ENCODE data around the gene UBE2M.
"Not testable (repeated sequence)": the region's sequence is repeated elsewhere in the genome, so short reads cannot be mapped to it uniquely, and the experiment has no call there.

Gene UBE2M

DNA sequence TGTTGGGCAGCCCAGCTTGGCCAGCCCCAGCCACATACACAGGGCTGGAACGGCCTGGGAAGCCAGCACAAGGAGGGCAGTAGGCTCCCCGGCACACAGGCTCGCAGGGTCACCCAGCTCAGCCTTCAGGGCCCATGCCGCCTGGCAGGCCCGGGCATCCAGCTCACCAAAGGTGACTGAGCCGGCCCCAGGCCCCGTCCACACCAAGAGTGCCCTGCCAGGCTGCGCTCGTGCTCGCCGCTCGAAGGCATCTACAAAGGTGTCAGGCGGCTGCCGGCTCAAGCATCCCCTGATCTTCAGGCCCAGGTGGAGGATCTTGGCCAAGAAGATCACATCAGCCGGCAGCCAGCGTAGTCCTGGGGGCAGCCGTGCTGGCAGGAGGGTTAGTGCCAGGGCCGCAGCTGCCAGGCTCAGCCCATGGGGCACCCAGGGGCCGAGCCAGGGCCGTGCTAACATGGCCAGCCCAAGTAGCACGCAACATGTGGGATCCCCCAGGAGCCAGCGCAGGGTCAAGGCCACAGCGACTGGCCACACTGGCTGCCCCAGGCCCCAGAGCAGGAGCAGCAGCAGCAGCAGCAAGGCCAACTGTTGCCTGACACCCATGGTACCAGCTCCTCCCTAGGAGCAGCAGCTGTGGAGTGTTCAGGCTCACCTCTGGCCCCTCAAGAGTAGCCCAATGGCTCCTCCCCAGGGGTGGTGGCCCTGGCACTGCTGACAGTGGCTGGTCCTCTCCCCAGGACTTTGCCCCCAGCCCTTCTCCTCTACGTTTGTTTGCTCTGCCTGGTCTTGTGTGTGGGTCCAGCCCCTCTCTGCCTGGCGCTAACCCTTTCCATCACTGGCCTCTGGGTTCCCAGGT is 46.8 kb downstream of the UBE2M start, which contains the start of gene SLC27A5:
Gene SLC27A5, minus strand, starts transcription at position 640 of the 856 bp plus-strand sequence. Its CDS starts 37 bp downstream, at position 603.
- no peak for DNase-seq
- TF ChIP-seq POLR2A (IDR thresholded peaks at IDR 0.05; ENCODE audit: low read length) (no peak), GATA1 (IDR thresholded peaks at IDR 0.05; ENCODE audit: low read depth, low read length) (no peak)

DNA sequence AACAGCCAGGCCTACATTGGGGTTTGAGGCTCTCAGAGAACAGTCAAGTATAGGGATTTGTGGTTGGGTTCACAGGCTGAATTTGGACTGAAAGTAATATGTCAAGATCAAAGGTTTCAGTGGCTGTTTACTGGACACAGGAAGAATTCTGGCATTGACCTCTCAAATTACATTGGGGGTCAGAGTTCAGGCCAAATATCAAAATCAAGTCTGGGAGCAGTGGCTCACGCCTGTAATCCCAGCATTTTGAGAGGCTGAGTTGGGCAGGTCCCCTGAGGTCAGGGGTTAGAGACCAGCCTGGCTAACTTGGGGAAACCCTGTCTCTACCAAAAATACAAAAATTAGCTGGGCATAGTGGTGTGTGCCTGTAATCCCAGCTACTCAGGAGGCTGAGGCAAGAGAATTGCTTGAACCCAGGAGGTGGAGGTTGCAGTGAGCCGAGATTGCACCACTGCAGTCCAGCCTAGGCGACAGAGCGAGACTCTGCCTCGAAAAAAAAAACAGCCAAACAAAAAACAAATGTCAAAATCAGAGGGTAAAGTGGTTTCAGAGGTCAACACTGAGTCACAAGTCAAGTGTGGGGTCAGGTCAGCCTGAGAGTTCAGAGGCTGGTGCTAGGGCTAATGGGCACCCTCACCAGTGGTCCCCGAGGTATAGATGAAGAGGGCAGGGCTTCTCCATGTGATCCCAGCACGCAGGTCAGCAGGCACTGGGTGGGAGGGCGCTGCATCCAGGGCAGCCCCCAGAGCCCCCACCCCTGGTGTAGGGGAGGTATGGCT is 48.1 kb downstream of the UBE2M start:
- DNase-seq: no peak

DNA sequence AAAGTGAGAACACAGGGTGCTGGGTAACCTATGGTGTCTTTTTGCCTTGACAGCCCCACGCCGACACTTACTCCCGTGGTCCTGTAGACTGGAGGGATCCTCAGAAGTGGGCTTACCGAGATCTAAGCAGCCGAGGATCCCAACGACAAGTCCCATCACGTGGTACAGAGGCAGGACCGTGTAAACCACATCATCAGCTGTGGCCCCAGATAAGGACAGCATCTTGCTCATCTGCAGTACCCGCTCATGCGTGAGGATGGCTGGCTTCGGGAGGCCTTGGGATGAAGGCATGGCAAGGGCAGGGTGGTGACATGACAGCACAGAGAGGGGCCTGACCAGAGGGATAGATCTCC is 48.7 kb downstream of the UBE2M start:
- peak; percentile 69 to 88 for DNase-seq
- no peak for TF ChIP-seq POLR2A (IDR thresholded peaks at IDR 0.05; ENCODE audit: low read length)
- no peak for TF ChIP-seq GATA1 (IDR thresholded peaks at IDR 0.05; ENCODE audit: low read depth, low read length)

More for the DNA sequence above, 48.1 kb downstream of the UBE2M start:
- TF ChIP-seq GATA1 (IDR thresholded peaks at IDR 0.05; ENCODE audit: low read depth, low read length) (no peak), POLR2A (IDR thresholded peaks at IDR 0.05; ENCODE audit: low read length) (no peak)

DNA sequence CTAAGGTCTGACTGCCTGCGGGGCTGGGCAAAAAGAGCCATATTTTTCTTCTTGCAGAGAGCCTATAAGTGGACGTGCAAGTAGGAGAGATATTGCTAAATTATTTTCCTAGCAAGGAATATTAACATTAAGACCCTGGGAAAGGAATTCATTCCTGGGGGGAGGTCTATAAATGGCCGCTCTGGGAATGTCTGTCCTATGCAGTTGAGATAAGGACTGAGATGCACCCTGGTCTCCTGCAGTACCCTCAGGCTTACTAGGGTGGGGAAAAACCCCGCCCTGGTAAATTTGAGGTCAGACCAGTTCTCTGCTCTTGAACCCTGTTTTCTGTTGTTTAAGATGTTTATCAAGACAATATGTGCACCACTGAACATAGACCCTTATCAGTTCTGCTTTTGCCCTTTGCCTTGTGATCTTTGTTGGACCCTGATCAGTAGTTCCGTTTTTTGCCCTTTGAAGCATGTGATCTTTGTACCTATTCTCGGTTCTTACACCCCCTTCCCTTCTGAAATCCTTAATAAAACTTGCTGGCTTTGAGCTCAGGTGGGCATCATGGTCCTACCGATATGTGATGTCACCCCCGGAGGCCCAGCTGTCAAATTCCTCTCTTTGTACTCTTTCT is 50.7 kb downstream of the UBE2M start:
- not testable (repeated sequence) for DNase-seq
